Neutrophil (primary cell): Measurements from ENCODE around the gene PALM.

Experiments used
- H3K27ac ChIP-seq: fragments of 200-600 bp; sonication (generic); 2 replicates; pipeline ENCODE4 v1.5.1; 2016; ENCODE audit warnings: mild to moderate bottlenecking, moderate library complexity
- H3K27me3 ChIP-seq: fragments of 200-600 bp; sonication (generic); 2 replicates; pipeline ENCODE4 v1.6.0; 2016; ENCODE audit warnings: mild to moderate bottlenecking
- H3K36me3 ChIP-seq: fragments of 200-600 bp; sonication (generic); 2 replicates; pipeline ENCODE4 v1.5.1; 2017
- H3K4me1 ChIP-seq, 2 experiments: fragments of 200-600 bp in 1 of 2; sonication (generic) in 1 of 2; 1 replicate in 1 of 2; 2 replicates in 1 of 2; pipeline versions ENCODE4 v1.5.1 to v1.6.1; 2013 to 2016; ENCODE audit warnings: low read depth in 1 of 2, low read length in 1 of 2, mild to moderate bottlenecking in 1 of 2, moderate library complexity in 1 of 2; ENCODE audit not compliant: control insufficient read depth in 1 of 2, insufficient read depth in 1 of 2
- H3K4me3 ChIP-seq, 2 experiments: fragments of 200-600 bp in 1 of 2; sonication (generic) in 1 of 2; 1 replicate in 1 of 2; 2 replicates in 1 of 2; pipeline ENCODE4 v1.5.1; 2013 to 2016; ENCODE audit warnings: low read depth in 1 of 2, low read length in 1 of 2, mild to moderate bottlenecking in 1 of 2, moderate library complexity in 1 of 2
- H3K9me3 ChIP-seq: fragments of 200-600 bp; sonication (generic); 2 replicates; pipeline ENCODE4 v1.5.1; 2016
- TF ChIP-seq, protein P1 (sequence below): fragments of 200-600 bp; sonication (generic); IDR thresholded peaks from 2 replicates; pipeline ENCODE4 v1.5.1; 2016; ENCODE audit warnings: antibody characterized with exemption

PALM gene

DNA sequence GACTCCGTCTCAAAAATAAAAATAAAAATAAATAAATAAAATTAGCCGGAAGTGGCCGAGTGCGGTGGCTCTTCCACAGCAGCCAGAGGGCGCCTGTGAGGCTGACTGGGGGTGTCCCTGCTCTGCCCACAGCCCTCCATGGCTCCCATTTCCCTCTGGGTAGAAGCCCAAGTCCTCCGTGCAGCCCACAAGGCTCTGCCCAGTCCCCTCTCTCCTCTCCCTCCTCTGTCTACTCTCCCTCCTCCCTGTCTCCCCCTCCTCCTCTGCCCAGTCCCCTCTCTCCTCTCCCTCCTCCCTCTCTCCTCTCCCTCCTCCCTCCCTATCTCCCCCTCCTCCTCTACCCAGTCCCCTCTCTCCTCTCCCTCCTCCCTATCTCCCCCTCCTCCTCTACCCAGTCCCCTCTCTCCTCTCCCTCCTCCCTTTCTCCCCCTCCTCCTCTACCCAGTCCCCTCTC lies 62.6 kb downstream of the PALM start:
- no peak overlapping the region for H3K4me3 ChIP-seq
- TF ChIP-seq, protein P1, sequence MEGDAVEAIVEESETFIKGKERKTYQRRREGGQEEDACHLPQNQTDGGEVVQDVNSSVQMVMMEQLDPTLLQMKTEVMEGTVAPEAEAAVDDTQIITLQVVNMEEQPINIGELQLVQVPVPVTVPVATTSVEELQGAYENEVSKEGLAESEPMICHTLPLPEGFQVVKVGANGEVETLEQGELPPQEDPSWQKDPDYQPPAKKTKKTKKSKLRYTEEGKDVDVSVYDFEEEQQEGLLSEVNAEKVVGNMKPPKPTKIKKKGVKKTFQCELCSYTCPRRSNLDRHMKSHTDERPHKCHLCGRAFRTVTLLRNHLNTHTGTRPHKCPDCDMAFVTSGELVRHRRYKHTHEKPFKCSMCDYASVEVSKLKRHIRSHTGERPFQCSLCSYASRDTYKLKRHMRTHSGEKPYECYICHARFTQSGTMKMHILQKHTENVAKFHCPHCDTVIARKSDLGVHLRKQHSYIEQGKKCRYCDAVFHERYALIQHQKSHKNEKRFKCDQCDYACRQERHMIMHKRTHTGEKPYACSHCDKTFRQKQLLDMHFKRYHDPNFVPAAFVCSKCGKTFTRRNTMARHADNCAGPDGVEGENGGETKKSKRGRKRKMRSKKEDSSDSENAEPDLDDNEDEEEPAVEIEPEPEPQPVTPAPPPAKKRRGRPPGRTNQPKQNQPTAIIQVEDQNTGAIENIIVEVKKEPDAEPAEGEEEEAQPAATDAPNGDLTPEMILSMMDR = no peak

DNA sequence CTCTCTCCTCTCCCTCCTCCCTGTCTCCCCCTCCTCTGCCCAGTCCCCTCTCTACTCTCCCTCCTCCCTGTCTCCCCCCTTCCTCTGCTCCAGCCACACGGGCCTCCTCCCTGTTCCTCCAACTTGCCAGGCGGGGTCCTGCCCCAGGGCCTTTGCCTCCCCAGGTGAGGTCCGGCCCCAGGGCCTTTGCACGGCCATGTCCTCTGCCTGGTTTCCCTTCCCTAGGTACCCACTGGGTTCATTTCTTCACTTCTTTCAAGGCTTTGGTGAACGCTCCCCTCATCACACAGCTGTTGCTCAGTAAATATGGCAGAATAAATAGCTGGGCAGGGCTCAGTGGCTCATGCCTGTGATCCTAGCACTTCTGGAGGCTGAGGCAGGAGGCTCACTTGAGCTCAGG lies 63.3 kb downstream of the PALM start:
- H3K9me3 ChIP-seq = no peaks in the 10 kb centered on the region
- H3K27ac ChIP-seq = no peak overlapping the region
- no peaks in the 10 kb centered on the region for H3K27me3 ChIP-seq
- no peak overlapping the region for H3K4me3 ChIP-seq
- peaks cover 0 to 3% of the 10 kb centered on the region in 2 experiments for H3K4me1 ChIP-seq
- H3K36me3 ChIP-seq = no peaks in the 10 kb centered on the region
- TF ChIP-seq, protein P1 = no peak

More for the DNA sequence above, 62.6 kb downstream of the PALM start:
- Histone ChIP-seq H3K27me3 (no peaks in the 10 kb centered on the region), H3K4me1 (peaks cover 0 to 3% of the 10 kb centered on the region in 2 experiments), H3K9me3 (no peaks in the 10 kb centered on the region), H3K27ac (no peak overlapping the region), H3K36me3 (no peaks in the 10 kb centered on the region)

DNA sequence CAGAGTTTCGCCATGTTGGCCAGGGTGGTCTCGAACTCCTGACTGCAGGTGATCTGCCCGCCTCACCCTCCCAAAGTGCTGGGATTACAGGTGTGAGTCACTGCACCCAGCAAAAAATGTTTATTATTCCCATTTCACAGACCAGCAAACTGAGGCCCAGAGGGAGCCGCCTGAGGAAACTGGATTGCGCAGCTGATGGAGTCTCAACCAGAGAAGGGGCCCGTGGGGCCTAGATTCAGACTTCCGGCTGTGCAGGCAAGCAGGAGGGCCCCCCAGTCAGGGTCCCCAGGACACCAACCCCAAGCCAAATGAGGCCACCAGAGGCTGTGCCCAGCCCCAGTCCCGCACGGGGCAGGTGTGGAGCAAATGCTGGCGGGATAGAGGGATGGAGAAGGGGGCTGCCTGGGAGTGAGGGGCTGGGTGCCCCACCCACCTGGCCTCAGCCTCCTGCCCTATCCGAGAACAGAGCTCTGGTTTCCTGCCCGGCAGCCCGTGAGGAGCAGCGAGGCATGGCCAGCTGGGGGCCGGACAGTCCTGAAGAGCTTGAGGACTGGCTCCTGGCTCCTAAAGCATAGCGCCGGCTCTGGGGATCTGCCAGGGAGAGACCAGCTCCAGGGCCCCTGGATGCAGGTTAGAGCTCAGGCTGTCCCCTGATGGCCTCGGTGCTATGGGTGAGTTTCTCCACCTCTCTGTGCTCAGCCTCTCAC lies 64.1 kb downstream of the PALM start:
- TF ChIP-seq, protein P1 = no peak
- Histone ChIP-seq H3K4me1 (peaks cover 0 to 3% of the 10 kb centered on the region in 2 experiments), H3K9me3 (no peaks in the 10 kb centered on the region), H3K36me3 (no peaks in the 10 kb centered on the region), H3K27ac (no peak overlapping the region), H3K27me3 (no peaks in the 10 kb centered on the region), H3K4me3 (no peak overlapping the region)

- H3K4me1 ChIP-seq = no peaks in the 10 kb centered on the region
- no peak overlapping the region for H3K27ac ChIP-seq
- no peaks in the 10 kb centered on the region for H3K27me3 ChIP-seq
- TF ChIP-seq, protein P1 = no peak
- no peaks in the 10 kb centered on the region for H3K36me3 ChIP-seq
- H3K4me3 ChIP-seq = no peak overlapping the region
- H3K9me3 ChIP-seq = no peaks in the 10 kb centered on the region
Observed at GRCh38 chr19:776549-776948, 67.8 kb downstream of the PALM start.

DNA sequence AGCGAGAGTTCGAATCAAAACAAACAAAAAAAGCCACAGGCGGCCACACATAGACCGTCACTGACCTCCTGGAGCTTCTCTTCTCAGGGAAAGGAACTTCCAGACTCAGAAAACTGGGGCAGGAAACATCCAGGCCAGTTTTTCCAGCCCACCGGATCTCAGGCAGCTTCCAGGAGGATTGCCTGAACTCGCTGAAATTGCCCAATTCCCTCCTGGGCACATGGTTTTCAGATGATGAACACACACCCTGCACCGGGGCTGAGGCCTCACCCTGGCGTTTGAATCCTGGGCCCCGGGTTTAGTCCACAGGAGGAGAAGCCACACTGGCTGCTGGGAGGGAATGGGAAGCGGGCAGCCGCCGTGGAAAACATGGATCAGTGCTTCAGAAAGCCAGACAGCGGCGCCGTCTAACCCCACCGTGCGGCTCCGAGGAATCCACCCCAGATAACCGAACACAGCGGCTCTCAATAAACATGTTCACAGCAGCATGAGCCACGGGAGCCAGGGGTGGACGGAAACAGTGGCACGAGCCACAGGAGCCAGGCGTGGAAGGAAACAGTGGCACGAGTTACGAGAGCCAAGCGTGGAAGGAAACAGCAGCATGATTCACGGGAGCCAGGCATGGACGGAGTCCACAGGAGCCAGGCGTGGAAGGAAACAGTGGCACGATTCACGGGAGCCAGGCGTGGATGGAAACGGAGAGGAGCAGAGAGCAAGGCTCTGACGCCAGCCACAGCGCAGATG lies 70.3 kb downstream of the PALM start:
- Histone ChIP-seq H3K4me3 (no peak overlapping the region), H3K36me3 (no peaks in the 10 kb centered on the region), H3K27ac (no peak overlapping the region), H3K4me1 (no peaks in the 10 kb centered on the region), H3K9me3 (no peaks in the 10 kb centered on the region), H3K27me3 (no peaks in the 10 kb centered on the region)
- TF ChIP-seq, protein P1 = no peak
